Heart right ventricle (tissue), 16 donors: ENCODE data around the gene LRSAM1. TPM values are rescaled to one million over a fixed set of nuclear protein-coding genes. Genes with fewer than 3 reads are reported as not detected.
A peak's percentile ranks its signal among the peaks of the same experiment; 100 is the strongest.

Source experiments
- ATAC-seq, 8 donors: fragments of 200-7000 bp; cut with Tn5 transposase; one replicate each; pipeline ENCODE4 v1.9.1; 2020; ENCODE audit warnings: mild to moderate bottlenecking in 8 of 8, moderate library complexity in 8 of 8, moderate number of reproducible peaks in 1 of 8
- DNase-seq, 2 donors: peaks; one replicate each; pipeline ENCODE4 v3.0.0-alpha.2; 2020
- H3K27ac ChIP-seq, 10 donors: fragments of 200-600 bp; sonication (generic) in 2 of 10; one replicate each; pipeline versions ENCODE4 v1.5.0 to v1.8.0; 2020 to 2022; ENCODE audit warnings: mild to moderate bottlenecking in 3 of 10
- H3K27me3 ChIP-seq, 7 donors: fragments of 200-600 bp; one replicate each; pipeline ENCODE4 v1.8.0; 2021 to 2022; ENCODE audit warnings: mild to moderate bottlenecking in 2 of 7
- H3K36me3 ChIP-seq, 9 donors: fragments of 200-600 bp; sonication (generic) in 1 of 9; one replicate each; pipeline versions ENCODE4 v1.5.0 to v1.8.0; 2020 to 2022; ENCODE audit warnings: mild to moderate bottlenecking in 2 of 9
- H3K4me1 ChIP-seq, 9 donors: fragments of 200-600 bp; sonication (generic) in 1 of 9; one replicate each; pipeline versions ENCODE4 v1.5.0 to v1.8.0; 2020 to 2022; ENCODE audit warnings: mild to moderate bottlenecking in 4 of 9
- H3K4me3 ChIP-seq, 10 donors: fragments of 200-600 bp; sonication (generic) in 2 of 10; one replicate each; pipeline versions ENCODE4 v1.5.0 to v1.8.0; 2020 to 2022; ENCODE audit warnings: mild to moderate bottlenecking in 7 of 10, moderate library complexity in 2 of 10
- H3K9me3 ChIP-seq, 11 donors: fragments of 200-600 bp in 10 of 11; sonication (generic) in 2 of 11; one replicate each; pipeline versions ENCODE4 v1.5.0 to v1.8.0; 2013 to 2022; ENCODE audit warnings: mild to moderate bottlenecking in 2 of 11, control low read depth in 1 of 11, moderate library complexity in 1 of 11
- CTCF ChIP-seq, 9 donors: fragments of 200-600 bp; sonication (generic) in 2 of 9; IDR thresholded peaks; one replicate each; pipeline versions ENCODE4 v1.5.0 to v1.8.0; 2021 to 2022; ENCODE audit warnings: antibody characterized with exemption in 9 of 9, mild to moderate bottlenecking in 5 of 9, moderate library complexity in 1 of 9
- WGBS, 2 donors: extraction: QIAGEN DNeasy Blood & Tissue Kit; methylation state at CpG; one replicate each; pipeline ENCODE4 v1.1.7; 2013; ENCODE audit warnings: inconsistent platforms in 1 of 2; 5-methylcytosine and 5-hydroxymethylcytosine counted together
- intact Hi-C, 10 donors: fragments of 100-400 bp; cut with DNase I; formaldehyde crosslinking; loops; one replicate each; pipeline versions ENCODE4 v1.11.1 to v1.14.2; 2022
- polyA plus RNA-seq, 2 donors: library from polyadenylated mRNA; stranded (reverse); fragments of 200-250 nt; gene quantifications; one replicate each; pipeline ENCODE4 v1.2.3, GENCODE V29; 2013
- total RNA-seq, 10 donors: library from RNA; stranded (reverse); fragmentation: NEBNext Ultra II Directional in 3 of 10; extraction: Animal tissue kit (Norgen Biotek cat#: 25700) in 3 of 10; gene quantifications; one replicate each; pipeline versions ENCODE4 v1.2.1 to v1.2.4, GENCODE V29; 2021 to 2023
- donor health status: Arrhythmogenic right ventricular cardiomyopathy.
- donor health status: ischemic (EF 13 %, LVEDD 7.1; RV severe dilation, severe dysfunction).
- donor health status: healthy with polysubstance abuse.
- donor health status: DM: no; HTN: yes; CAD: no.
- donor health status: DM: no; HTN: no; CAD: no.
- donor health status: ischemic (EF 25% LVEDD 6.9; RV normal size, moderate dysfunction).
- donor health status: ischemic (EF 25% LVEDD 5.7; RV mildly dilated, moderate dysfunction).
- donor health status: healthy.
- donor health status: DM: yes; HTN: yes; CAD: no.
- donor health status: Ischemic cardiomyopathy.
- donor health status: ischemic (EF 35%, LVEDD 5.7; RV mildly dilated, moderate dysfunction).
- donor health status: nonischemic (EF 11% LVEDD 7.7; RV severe dilation, severe dysfunction).
- donor health status: DM: yes; HTN: yes; CAD: no.
- donor health status: PGD.
- donor health status: ischemic (EF 29% LVEDD 5.4; RV normal size, mild dysfunction).
- donor health status: nonischemic (EF 23%, LVEDD 6.1; RV moderate dilation, normal function).

LRSAM1 gene
- total and polyA plus RNA-seq, 12 donors: 21.2 to 59.9 (median 29.5) TPM

- 76% methylated on average over 8 of the region's 8 CpGs for WGBS, 2 donors
- H3K36me3 ChIP-seq: peaks cover 0 to 29% (median 0%) of the 10 kb centered on the region in 9 donors
- H3K4me3 ChIP-seq: no peak overlapping the region
- no peak for ATAC-seq
- no peak for DNase-seq
- no peak for TF ChIP-seq CTCF (IDR thresholded peaks at IDR 0.05)
- no peaks in the 10 kb centered on the region for H3K27me3 ChIP-seq
- intact Hi-C loops: no loop called here
- peaks cover 15 to 76% (median 58%) of the 10 kb centered on the region in 9 donors for H3K4me1 ChIP-seq
- peak overlapping the region in 5 of 10 donors; percentile 5 to 68 (median 15) for H3K27ac ChIP-seq
- no peaks in the 10 kb centered on the region for H3K9me3 ChIP-seq
Measured at GRCh38 chr9:127537014-127537413, 85.7 kb downstream of the LRSAM1 start.

- Histone ChIP-seq H3K36me3 (peaks cover 0 to 28% (median 0%) of the 10 kb centered on the region in 9 donors), H3K27ac (peak overlapping the region in 5 of 10 donors; percentile 5 to 68 (median 31)), H3K4me1 (peaks cover 21 to 81% (median 66%) of the 10 kb centered on the region in 9 donors), H3K9me3 (no peaks in the 10 kb centered on the region), H3K27me3 (no peaks in the 10 kb centered on the region), H3K4me3 (no peak overlapping the region)
- TF ChIP-seq CTCF (IDR thresholded peaks at IDR 0.05): peak in 6 of 9 donors; percentile 10 to 48 (median 30)
- intact Hi-C loops: no loop called here
- DNase-seq: no peak
- ATAC-seq: peak in 1 of 8 donors; percentile 23
- WGBS, 2 donors: 69 to 73% methylated on average over 3 of the region's 3 CpGs
Measured at GRCh38 chr9:127537792-127538191, 86.5 kb downstream of the LRSAM1 start.

GRCh38 chr9:127538849-127539258 is 87.5 kb downstream of the LRSAM1 start:
- no peak for DNase-seq
- Histone ChIP-seq H3K36me3 (peaks cover 0 to 24% (median 0%) of the 10 kb centered on the region in 9 donors), H3K4me3 (no peak overlapping the region), H3K4me1 (peaks cover 21 to 91% (median 76%) of the 10 kb centered on the region in 9 donors), H3K27me3 (no peaks in the 10 kb centered on the region), H3K27ac (peak overlapping the region in 4 of 10 donors; percentile 17 to 56 (median 42)), H3K9me3 (no peaks in the 10 kb centered on the region)
- no peak for TF ChIP-seq CTCF (IDR thresholded peaks at IDR 0.05)
- 76 to 85% methylated on average over 4 of the region's 4 CpGs for WGBS, 2 donors
- no peak for ATAC-seq
- intact Hi-C loops: no loop called here

GRCh38 chr9:127539259-127539981 is 88.1 kb downstream of the LRSAM1 start:
- Histone ChIP-seq H3K27ac (peak overlapping the region in 5 of 10 donors; percentile 17 to 56 (median 34)), H3K4me3 (no peak overlapping the region), H3K4me1 (peaks cover 24 to 96% (median 80%) of the 10 kb centered on the region in 9 donors), H3K9me3 (no peaks in the 10 kb centered on the region), H3K36me3 (peaks cover 0 to 19% (median 0%) of the 10 kb centered on the region in 9 donors), H3K27me3 (no peaks in the 10 kb centered on the region)
- DNase-seq (no peak), ATAC-seq (peak in 1 of 8 donors; percentile 17)
- no peak for TF ChIP-seq CTCF (IDR thresholded peaks at IDR 0.05)
- intact Hi-C loops: no loop called here
- 75 to 82% methylated on average over 17 of the region's 17 CpGs for WGBS, 2 donors
